GM21717 (cell line): Measurements from ENCODE around the gene ETFA.

ENCODE experiments used
- ATAC-seq: cut with Tn5 transposase; IDR thresholded peaks from one replicate; pipeline ENCODE4 v1.9.1; 2021; ENCODE audit warnings: mild to moderate bottlenecking, moderate library complexity; ENCODE audit not compliant: unreplicated experiment

The ETFA gene

GRCh38 chr15:76340803-76341365 is 29.6 kb upstream of the ETFA start:
- no peak for ATAC-seq

- no peak for ATAC-seq
Observed at GRCh38 chr15:76340198-76340802, 29.0 kb upstream of the ETFA start.

- no peak for ATAC-seq
Observed at GRCh38 chr15:76339305-76340197, 28.3 kb upstream of the ETFA start.

- no peak for ATAC-seq
Observed at GRCh38 chr15:76338486-76339304, 27.4 kb upstream of the ETFA start.

GRCh38 chr15:76337696-76338485 is 26.6 kb upstream of the ETFA start:
- no peak for ATAC-seq

- no peak for ATAC-seq
Observed at GRCh38 chr15:76337059-76337695, 25.9 kb upstream of the ETFA start.

GRCh38 chr15:76336254-76337058 is 25.2 kb upstream of the ETFA start, which contains the start of gene ISL2:
ISL2 (plus strand) TSS chr15:76336773; CDS start chr15:76336884, 111 bp downstream.
- peak; percentile 39 for ATAC-seq

GRCh38 chr15:76335307-76336253 is 24.3 kb upstream of the ETFA start:
- ATAC-seq, result no peak

- ATAC-seq, result no peak
Observed at GRCh38 chr15:76334438-76335306, 23.4 kb upstream of the ETFA start.

- no peak for ATAC-seq
Observed at GRCh38 chr15:76333720-76334437, 22.6 kb upstream of the ETFA start.

GRCh38 chr15:76333309-76333708 is 22.0 kb upstream of the ETFA start:
- ATAC-seq, result no peak

- ATAC-seq, result no peak
Observed at GRCh38 chr15:76332796-76333195, 21.5 kb upstream of the ETFA start.

GRCh38 chr15:76330080-76330680 is 18.9 kb upstream of the ETFA start:
- no peak for ATAC-seq

GRCh38 chr15:76328958-76329357 is 17.7 kb upstream of the ETFA start:
- ATAC-seq, result no peak

- ATAC-seq, result no peak
Observed at GRCh38 chr15:76328106-76328696, 16.9 kb upstream of the ETFA start.
